Left kidney (tissue), 2 donors: ENCODE data around the gene PTPRQ. TPM values are rescaled to one million over a fixed set of nuclear protein-coding genes. Genes with fewer than 3 reads are reported as not detected.

ENCODE experiments used
- DNase-seq: peaks from one replicate; pipeline ENCODE4 v3.0.0-alpha.2; 2013
- polyA plus RNA-seq: library from polyadenylated mRNA; unstranded; fragments of 120-200 nt; gene quantifications from one replicate; pipeline ENCODE4 v1.2.1, GENCODE V29; 2013; ENCODE audit not compliant: insufficient read length

PTPRQ gene
- polyA plus RNA-seq, 1 donor = 53.1 TPM

DNA sequence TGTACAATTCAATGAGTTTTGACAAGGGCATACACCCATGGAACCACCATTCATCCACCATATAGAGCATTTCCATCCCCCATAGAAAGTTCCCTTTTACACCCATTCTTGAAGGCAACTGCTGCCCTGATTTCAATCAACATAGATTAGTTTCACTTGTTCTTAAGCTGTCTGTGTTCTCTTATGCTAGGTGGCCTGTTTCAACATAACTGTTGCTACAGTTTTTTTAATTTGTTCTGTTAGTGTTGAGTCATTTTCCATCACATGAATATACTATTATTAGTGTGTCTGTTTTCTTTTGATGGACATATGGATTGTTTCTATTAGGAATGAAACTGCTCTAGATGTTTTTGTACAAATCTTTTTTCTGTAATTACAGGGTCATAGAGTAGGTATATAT lies 123.4 kb downstream of the PTPRQ start:
- no peak for DNase-seq

DNA sequence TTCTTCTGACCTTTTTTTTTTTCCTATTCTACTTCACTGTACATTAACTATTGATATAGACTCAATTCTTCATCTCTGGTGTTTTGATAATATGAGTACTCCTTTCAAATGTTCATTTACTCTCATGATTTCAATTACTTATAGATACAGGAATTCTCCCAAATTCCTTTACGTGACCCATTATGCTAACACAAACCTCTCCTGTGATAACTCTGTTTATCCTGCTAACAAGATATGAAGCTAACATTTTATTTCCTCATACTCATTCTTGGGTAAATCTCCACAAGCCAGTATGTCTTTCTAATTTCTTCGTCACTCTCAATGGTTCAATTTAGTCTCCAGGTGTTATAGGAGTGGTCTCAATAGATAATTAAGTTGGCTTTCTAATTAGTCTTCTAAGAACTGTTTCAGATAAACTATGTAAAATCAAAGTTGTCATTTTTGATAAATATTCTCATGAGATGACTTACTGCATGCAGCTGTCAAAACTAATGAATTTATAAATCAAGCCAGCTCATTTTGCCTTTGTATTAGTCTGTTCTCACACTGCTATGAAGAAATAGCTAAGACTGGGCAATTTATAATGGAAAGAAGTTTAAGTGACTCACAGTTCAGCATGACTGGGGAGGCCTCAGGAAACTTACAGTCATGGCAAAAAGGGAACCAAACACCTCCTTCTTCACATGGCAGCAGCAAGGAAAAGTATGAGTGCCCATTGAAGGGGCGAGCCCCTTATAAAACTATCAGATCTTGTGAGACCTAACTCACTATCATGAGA lies 132.8 kb downstream of the PTPRQ start:
- DNase-seq = no peak

- no peak for DNase-seq
These were observed 136.2 kb downstream of the PTPRQ start for GRCh38 chr12:80580254-80580653.

DNA sequence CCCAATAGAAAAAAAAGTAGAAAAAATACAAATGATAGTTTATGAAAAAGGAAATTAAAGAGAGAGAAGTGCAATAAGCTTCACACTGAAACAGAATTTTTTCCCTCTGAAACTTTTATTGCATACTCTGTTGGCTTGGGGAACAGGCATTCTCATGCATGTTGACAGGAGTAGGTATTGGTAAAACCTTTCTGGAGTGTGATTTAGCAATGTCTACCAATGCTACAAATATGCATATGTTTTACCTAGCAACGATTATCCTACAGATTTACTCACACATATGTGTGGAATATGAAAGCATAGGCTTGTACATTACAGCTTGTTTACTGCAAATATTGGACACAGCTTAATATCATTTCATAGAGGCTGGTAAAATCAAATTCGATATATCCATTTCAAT lies 137.7 kb downstream of the PTPRQ start:
- no peak for DNase-seq

DNA sequence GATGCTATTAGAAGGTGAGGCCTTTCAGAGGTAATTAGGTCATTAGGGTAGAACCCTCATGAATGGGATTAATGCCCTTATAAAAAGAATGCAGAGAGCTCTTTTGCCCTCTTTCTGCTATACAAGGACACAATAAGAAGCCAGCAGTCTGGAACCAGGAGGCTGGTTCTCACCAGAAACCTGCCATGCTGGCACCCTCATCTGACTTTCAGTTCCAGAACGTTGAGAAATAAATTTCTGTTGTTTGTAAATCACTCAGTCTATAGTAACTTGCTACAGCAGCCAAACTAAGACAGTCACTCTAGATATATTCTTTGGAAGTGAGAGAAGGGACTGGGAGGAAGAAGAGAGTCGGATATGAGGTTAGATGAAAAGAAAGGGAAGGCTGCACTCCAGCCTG lies 138.4 kb downstream of the PTPRQ start:
- no peak for DNase-seq

DNA sequence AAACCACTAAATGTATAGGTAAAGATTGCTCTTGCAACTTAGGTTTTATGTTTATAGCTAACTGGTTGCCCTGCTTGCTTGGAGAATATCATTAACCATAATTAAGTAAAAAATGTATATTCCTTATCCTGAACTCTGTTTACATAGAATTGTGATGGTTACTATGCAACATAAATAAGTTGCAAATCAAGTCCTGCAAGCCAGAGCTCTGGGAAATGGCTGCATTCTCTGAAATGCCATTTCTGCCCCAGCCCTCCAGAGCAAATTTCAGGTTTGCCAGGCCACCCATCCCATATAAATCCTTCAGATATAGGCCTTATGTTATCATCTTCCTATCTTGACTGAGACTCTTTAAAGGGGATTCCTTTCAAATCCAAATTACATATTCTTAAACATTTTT lies 145.0 kb downstream of the PTPRQ start:
- DNase-seq = no peak

DNA sequence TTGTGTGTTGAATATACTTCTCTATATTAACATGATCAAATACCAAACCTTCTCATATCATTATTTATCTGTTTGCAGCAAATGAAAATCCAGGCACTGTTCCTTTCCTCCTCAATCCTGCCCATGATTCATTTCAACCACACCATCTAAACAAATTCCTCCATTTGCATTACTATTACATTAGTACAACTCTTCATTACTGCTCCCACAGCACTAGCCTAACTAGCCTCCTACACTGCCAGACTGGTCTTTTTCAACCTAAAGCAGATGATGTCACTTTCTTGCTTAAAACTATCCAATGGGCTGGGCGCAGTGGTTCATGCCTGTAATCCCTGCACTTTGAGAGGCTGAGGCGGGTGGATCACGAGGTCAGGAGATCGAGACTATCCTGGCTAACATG lies 146.1 kb downstream of the PTPRQ start:
- DNase-seq = no peak

- no peak for DNase-seq
These were observed 149.7 kb downstream of the PTPRQ start for GRCh38 chr12:80593766-80594165.

GRCh38 chr12:80596509-80596908 lies 152.5 kb downstream of the PTPRQ start:
- no peak for DNase-seq

DNA sequence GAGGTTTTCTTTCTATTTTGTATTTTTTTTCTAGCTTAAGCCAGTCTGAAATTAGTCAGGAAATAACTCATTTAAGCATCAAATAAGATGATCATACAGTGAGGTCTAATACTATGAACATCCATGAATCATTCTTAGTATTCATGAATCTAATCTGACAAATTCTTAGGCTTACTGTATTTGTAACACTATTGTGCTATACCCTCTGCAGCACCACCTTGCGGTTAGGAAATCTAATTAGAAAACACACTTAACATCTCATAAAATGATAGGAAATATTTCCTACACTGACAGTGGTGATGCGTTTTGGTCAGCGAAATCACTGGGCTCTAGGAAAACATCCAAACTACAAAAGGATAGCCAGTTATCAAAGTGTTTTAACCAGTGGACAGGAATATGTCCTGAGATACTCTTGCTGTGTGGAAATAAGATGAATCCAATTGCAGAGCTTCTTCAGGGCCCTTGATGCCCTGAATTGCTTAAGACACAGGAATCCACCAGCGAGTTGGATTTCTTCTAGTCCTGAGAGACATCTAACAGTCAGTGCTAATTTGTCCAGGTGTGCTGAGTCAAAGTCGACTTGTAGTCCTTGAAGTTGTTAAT lies 154.1 kb downstream of the PTPRQ start:
- peak; percentile 13 for DNase-seq

DNA sequence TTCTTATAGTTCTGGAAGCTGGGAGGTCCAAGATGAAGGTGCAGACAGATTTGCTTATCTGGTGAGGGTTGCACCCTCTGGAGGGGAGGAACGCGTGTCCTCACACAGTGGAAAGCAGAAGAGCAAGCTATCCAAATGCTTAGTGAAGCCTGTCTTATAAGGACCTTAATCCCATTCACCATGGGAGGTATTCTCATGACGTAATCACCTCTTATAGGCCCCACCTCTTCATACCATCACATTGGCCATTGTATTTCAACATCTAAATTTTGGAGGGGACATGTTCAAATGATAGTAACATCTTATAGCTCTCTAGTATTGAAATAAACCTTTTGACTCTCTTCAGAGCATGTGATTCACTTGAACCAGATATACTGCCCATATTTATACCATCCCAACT lies 158.4 kb downstream of the PTPRQ start:
- DNase-seq = no peak

- no peak for DNase-seq
These were observed 163.5 kb downstream of the PTPRQ start for GRCh38 chr12:80607361-80608135.

GRCh38 chr12:80617733-80618132 lies 173.7 kb downstream of the PTPRQ start:
- DNase-seq = no peak

DNA sequence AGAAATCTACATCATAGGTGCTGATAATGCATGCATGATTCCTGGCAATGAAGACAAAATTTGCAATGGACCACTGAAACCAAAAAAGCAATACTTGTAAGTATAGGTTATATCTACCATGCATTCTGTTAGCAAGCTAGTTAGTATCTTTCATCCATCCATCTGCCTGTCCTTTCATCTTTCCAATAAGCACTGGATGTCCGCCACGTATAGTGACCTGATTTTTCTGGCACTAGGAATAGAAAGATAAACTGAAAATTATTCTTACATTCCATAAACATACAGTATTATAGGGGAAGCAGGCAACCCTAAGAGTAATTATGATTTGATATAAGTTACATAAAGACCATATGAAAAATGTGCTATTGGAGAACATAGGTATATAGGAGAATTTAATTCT lies 176.2 kb downstream of the PTPRQ start:
- no peak for DNase-seq

DNA sequence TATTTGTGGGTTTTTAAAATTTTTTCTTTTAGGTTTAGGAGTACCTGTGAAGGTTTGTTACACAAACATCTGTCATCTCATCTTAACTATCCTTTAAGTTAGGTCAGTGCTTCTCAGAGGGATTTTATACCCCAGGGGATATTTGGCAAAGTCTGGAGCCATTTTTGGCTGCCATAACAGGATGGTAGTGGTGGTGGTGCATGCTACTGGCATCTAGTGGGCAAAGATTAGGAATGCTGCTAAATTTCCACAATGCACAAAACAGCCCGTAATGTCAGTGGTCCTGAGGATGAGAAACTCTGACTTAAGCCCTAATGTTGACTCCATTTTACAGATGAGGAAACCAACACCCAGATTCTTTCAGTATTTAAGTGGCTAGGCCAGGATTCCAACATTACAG lies 178.2 kb downstream of the PTPRQ start:
- no peak for DNase-seq

DNA sequence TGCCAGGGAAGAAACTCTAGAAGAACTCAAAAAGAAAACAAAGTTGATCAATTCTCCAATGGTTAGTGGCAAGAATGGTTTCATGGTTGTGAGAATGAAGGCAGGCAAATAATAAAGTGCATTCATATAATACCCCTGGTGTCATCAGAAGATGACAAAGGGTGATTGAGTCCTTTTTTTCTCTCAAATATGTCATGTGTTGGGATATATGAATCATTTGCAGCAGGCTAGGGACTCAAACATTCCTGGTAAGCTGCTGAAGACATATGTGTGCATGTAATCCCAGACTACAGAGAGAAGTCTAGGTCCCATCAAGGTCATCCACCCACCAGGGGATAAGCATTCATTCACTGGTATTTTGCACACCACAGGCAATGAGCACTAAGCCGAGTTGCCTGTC lies 181.0 kb downstream of the PTPRQ start:
- DNase-seq = no peak

DNA sequence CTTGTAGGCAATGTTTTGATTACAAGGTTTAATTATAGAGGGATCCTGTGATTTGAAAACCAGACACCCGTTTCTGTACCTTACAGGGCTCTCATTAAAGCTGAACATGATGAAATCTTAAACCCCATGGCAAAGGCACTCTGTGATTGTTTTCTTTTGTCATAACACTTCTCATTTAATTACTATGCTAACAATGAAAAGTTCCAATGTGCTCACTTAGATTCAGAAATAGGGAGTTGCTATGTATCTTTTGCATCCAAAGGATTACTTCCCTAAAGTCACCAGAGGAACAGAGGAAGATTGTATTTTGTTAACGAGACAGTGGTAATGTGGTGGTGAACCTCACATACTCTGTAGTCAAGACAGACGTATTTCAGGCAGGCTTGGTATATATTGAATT lies 181.9 kb downstream of the PTPRQ start:
- no peak for DNase-seq

DNA sequence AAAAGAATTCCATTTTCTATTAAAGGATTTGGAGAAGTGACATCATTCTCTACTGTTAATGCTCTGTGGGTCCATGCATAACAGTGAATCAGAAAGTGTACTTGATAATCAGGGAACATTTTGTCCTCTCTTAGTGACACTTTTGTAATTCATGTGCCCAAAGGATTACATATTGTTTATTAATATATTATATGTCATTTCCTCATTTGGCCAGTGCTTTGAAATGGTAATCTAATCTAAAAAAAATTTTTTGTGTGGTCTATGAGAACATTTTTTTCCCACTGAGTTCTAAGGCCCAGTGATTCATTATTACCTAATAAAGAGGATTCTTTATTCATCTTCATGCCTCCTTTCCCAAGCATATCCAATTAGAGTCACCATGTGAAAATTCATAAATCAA lies 183.7 kb downstream of the PTPRQ start:
- DNase-seq = no peak

GRCh38 chr12:80632835-80633234 lies 188.8 kb downstream of the PTPRQ start:
- no peak for DNase-seq

- DNase-seq = no peak
These were observed 190.9 kb downstream of the PTPRQ start for GRCh38 chr12:80634903-80635302.

DNA sequence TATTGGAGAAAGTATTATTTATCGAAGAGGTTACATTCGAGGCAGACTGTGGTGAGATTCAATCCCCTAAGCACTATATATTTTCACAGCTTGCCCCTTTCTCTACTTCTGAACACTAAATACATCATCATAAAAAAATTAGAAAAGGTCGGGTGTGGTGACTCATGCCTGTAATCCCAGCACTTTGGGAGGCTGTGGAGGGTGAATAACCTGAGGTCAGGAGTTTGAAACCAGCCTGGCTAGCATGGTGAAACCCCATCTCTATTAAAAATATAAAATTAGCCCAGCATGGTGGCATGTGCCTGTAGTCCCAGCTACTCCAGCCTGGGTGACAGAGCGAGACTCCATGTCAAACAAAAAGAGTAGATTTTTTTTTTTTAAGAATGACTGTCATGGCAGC lies 192.8 kb downstream of the PTPRQ start:
- DNase-seq = no peak

DNA sequence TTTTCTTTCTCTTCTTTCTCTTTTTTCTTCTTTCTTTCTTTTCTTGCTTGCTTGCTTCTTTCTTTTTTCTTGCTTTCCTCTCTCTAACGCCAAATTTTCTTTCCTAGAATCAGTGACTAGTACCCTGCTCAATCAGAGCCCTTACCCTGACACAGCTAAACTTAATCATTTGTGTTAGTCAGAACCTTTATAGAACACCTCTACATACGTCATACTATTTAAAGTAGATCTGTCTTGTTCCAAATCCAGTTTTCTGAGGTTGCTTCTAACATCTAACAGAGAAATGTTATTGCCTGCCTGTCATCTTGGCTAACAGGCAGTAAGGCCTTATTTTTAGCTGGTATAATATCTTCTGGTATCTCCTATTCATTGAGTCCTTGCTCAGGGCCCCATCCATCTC lies 197.9 kb downstream of the PTPRQ start:
- no peak for DNase-seq

DNA sequence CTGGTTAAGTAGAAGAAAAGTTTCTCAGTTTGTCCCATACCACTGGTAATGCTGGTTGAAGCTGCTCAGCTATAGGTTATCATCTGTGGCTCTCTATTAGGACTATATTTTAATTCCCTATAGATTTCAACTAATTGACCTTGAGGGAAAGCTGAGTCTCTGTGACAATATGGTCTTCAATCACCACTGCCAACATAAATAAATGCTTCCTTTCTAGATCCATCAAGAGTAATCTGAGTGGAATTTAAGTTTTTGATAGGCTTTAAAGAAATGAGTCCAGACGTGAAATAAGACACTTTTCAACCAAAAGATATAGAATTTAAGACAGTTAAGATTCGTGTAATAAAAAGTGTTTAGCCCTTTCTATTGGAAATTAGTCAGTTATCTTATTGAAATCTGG lies 199.9 kb downstream of the PTPRQ start:
- DNase-seq = no peak
